ENCODE measurements around the gene PTPRT. TPM values are rescaled to one million over a fixed set of nuclear protein-coding genes. Genes with fewer than 3 reads are reported as not detected.

The PTPRT gene
- total and polyA plus RNA-seq, 11 donors = 0.04 to 2.5 (median 0.25) TPM; not detected in 2

DNA sequence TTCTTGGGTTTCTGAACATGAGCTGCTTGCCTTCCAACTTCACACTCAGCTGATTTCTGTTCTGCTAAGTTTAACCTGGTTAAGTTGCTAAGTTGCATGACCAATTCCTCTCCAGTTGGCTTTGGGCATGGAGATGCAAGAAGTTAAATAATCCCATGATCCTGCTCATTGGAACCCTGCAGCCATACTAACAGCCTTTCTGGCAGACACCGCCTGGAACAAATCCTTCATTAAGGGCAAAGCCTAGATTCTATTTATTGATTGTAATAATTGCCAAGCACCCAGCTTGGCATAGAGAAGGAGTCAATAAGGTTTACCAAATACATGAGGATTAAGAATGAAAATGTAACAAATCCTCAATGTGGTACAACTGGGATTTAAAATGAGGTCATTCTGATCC is 829.1 kb downstream of the PTPRT start:
- Histone ChIP-seq H3K36me3 (no peaks in the 10 kb centered on the region), H3K27ac (no peak overlapping the region), H3K4me3 (no peak overlapping the region), H3K4me1 (peaks cover 0 to 3% (median 0%) of the 10 kb centered on the region in 12 donors), H3K9me3 (no peaks in the 10 kb centered on the region), H3K27me3 (no peaks in the 10 kb centered on the region)
- no peak for ATAC-seq
- intact Hi-C loops (cut with DNase I) = no loop called here
- WGBS, 4 donors = 93 to 100% (median 97%) methylated on average over 1 of the region's 1 CpG
- no peak for DNase-seq
- no peak for TF ChIP-seq POLR2A (IDR thresholded peaks at IDR 0.05)
- TF ChIP-seq, protein P1, sequence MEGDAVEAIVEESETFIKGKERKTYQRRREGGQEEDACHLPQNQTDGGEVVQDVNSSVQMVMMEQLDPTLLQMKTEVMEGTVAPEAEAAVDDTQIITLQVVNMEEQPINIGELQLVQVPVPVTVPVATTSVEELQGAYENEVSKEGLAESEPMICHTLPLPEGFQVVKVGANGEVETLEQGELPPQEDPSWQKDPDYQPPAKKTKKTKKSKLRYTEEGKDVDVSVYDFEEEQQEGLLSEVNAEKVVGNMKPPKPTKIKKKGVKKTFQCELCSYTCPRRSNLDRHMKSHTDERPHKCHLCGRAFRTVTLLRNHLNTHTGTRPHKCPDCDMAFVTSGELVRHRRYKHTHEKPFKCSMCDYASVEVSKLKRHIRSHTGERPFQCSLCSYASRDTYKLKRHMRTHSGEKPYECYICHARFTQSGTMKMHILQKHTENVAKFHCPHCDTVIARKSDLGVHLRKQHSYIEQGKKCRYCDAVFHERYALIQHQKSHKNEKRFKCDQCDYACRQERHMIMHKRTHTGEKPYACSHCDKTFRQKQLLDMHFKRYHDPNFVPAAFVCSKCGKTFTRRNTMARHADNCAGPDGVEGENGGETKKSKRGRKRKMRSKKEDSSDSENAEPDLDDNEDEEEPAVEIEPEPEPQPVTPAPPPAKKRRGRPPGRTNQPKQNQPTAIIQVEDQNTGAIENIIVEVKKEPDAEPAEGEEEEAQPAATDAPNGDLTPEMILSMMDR (IDR thresholded peaks at IDR 0.05) = no peak

DNA sequence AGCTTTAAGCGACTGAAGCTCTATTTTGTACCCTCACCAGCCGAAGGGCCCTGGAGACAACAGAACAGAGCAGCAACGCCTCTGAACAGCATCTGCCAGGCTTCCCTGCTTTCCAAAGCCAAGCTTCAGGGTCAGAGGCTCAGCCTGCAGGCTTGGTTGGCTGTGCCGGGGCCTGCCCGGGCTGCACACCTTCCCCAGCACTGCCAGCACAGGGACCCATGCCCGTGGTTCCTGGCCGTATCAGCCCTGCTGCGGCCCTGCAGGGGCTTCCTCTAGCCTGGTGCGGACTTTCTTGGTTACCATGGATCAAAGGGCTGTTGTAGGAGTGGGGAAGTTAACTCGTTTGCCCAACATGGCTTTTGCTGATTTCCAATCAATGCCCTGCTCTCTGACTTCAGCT is 830.1 kb downstream of the PTPRT start:
- H3K27ac ChIP-seq = no peak overlapping the region
- TF ChIP-seq, protein P1 (IDR thresholded peaks at IDR 0.05) = no peak
- no peak for TF ChIP-seq POLR2A (IDR thresholded peaks at IDR 0.05)
- no peaks in the 10 kb centered on the region for H3K36me3 ChIP-seq
- no peaks in the 10 kb centered on the region for H3K9me3 ChIP-seq
- H3K4me1 ChIP-seq = peaks cover 0 to 3% (median 0%) of the 10 kb centered on the region in 12 donors
- no peak overlapping the region for H3K4me3 ChIP-seq
- WGBS, 4 donors = 80 to 90% (median 83%) methylated on average over 10 of the region's 10 CpGs
- no peak for ATAC-seq
- intact Hi-C loops (cut with DNase I) = no loop called here
- H3K27me3 ChIP-seq = no peaks in the 10 kb centered on the region
- no peak for DNase-seq

DNA sequence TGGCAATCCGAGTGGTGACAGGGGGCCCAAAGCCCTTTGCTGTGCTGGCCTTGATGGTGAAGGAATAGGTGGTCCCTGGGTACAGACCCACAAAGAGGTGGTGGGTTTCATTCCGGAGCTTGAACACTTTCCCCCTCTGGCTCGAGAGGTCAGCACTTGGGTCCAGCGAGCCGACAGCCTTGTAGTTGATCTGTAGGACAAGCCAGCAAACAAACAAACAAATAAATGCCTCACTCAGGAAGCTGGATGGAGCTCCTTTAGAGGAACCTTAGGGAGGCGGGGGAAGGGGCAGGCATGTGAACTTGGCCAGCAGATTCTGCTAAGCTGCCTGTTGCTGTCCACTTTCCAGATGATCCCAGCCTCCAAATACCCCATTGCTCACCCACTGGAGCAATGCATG is 837.6 kb downstream of the PTPRT start:
- H3K27me3 ChIP-seq = no peaks in the 10 kb centered on the region
- TF ChIP-seq POLR2A (IDR thresholded peaks at IDR 0.05) = no peak
- TF ChIP-seq, protein P1 (IDR thresholded peaks at IDR 0.05) = no peak
- H3K4me3 ChIP-seq = no peak overlapping the region
- ATAC-seq (no peak), DNase-seq (no peak)
- no peak overlapping the region for H3K27ac ChIP-seq
- no peaks in the 10 kb centered on the region for H3K9me3 ChIP-seq
- intact Hi-C loops (cut with DNase I) = no loop called here
- no peaks in the 10 kb centered on the region for H3K36me3 ChIP-seq
- 55 to 60% (median 57%) methylated on average over 6 of the region's 6 CpGs for WGBS, 4 donors
- no peaks in the 10 kb centered on the region for H3K4me1 ChIP-seq

DNA sequence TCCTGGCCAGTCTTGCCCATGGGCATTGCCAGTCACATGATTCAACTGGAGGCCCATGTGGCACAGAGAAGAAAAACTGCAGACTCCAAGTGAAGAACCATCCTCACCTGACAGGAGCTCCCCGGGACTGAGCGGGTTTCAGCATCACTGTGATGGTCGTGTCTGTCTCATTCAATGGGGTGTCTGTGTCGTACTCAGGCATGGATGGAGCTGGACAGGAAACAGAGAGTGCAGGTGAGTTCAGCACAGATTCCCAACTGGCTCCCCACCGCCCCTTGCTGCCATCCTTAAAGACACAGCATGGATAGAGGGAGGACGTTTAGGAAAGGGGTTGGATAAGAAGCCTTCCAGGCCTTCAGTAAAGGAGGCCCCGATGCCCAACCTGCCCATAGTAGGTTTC is 839.2 kb downstream of the PTPRT start:
- Histone ChIP-seq H3K4me1 (no peaks in the 10 kb centered on the region), H3K27me3 (no peaks in the 10 kb centered on the region), H3K36me3 (no peaks in the 10 kb centered on the region), H3K9me3 (no peaks in the 10 kb centered on the region), H3K4me3 (no peak overlapping the region), H3K27ac (no peak overlapping the region)
- no peak for DNase-seq
- intact Hi-C loops (cut with DNase I) = no loop called here
- ATAC-seq = no peak
- TF ChIP-seq, protein P1 (IDR thresholded peaks at IDR 0.05) = no peak
- TF ChIP-seq POLR2A (IDR thresholded peaks at IDR 0.05) = no peak
- 68 to 85% (median 79%) methylated on average over 7 of the region's 7 CpGs for WGBS, 4 donors
